Measurements from ENCODE around the gene GTF3A.

DNA sequence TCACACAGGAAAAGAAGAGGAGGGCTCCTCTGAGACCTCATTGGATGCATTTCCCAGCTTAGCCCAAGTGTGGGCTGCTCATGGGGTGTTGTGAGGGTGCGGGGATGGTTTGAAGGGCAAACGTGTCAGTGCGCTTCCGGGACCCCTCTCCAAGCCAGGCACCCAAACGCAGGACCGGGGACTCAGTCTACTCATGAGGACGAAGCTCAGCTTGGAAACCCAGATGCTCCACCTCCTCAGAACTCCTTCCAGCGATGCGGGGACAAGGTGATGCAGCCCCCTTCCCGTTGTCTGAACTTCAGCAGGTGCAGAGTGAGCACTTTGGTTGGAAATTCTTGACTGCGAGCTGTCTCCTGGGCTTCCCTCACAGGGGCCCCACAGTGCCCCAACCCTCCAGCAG lies 59.0 kb downstream of the GTF3A start:
- TF ChIP-seq, protein P1, sequence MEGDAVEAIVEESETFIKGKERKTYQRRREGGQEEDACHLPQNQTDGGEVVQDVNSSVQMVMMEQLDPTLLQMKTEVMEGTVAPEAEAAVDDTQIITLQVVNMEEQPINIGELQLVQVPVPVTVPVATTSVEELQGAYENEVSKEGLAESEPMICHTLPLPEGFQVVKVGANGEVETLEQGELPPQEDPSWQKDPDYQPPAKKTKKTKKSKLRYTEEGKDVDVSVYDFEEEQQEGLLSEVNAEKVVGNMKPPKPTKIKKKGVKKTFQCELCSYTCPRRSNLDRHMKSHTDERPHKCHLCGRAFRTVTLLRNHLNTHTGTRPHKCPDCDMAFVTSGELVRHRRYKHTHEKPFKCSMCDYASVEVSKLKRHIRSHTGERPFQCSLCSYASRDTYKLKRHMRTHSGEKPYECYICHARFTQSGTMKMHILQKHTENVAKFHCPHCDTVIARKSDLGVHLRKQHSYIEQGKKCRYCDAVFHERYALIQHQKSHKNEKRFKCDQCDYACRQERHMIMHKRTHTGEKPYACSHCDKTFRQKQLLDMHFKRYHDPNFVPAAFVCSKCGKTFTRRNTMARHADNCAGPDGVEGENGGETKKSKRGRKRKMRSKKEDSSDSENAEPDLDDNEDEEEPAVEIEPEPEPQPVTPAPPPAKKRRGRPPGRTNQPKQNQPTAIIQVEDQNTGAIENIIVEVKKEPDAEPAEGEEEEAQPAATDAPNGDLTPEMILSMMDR (IDR thresholded peaks at IDR 0.05; ENCODE audit: insufficient read depth, low read length), result no peak
- TF ChIP-seq POLR2AphosphoS5 (IDR thresholded peaks at IDR 0.05; ENCODE audit: low read depth), result no peak
- no peak for TF ChIP-seq SPI1 (IDR thresholded peaks at IDR 0.05; ENCODE audit: borderline replicate concordance, low read depth)
- TF ChIP-seq, protein P2, sequence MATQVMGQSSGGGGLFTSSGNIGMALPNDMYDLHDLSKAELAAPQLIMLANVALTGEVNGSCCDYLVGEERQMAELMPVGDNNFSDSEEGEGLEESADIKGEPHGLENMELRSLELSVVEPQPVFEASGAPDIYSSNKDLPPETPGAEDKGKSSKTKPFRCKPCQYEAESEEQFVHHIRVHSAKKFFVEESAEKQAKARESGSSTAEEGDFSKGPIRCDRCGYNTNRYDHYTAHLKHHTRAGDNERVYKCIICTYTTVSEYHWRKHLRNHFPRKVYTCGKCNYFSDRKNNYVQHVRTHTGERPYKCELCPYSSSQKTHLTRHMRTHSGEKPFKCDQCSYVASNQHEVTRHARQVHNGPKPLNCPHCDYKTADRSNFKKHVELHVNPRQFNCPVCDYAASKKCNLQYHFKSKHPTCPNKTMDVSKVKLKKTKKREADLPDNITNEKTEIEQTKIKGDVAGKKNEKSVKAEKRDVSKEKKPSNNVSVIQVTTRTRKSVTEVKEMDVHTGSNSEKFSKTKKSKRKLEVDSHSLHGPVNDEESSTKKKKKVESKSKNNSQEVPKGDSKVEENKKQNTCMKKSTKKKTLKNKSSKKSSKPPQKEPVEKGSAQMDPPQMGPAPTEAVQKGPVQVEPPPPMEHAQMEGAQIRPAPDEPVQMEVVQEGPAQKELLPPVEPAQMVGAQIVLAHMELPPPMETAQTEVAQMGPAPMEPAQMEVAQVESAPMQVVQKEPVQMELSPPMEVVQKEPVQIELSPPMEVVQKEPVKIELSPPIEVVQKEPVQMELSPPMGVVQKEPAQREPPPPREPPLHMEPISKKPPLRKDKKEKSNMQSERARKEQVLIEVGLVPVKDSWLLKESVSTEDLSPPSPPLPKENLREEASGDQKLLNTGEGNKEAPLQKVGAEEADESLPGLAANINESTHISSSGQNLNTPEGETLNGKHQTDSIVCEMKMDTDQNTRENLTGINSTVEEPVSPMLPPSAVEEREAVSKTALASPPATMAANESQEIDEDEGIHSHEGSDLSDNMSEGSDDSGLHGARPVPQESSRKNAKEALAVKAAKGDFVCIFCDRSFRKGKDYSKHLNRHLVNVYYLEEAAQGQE (IDR thresholded peaks at IDR 0.05; ENCODE audit: insufficient replicate concordance, low read depth), result no peak
